HepG2 (cell line): ENCODE results near the gene CDC14B. TPM values are rescaled to one million over a fixed set of nuclear protein-coding genes. Genes with fewer than 3 reads are reported as not detected.

Source experiments
- ATF1 ChIP-seq: IDR thresholded peaks from 2 replicates; pipeline ENCODE4 v1.6.1; 2016; ENCODE audit warnings: mild to moderate bottlenecking, control low read depth
- CENPX ChIP-seq: sonication (generic); formaldehyde crosslinking; IDR thresholded peaks from 2 replicates; pipeline ENCODE4 v1.9.0; 2021; ENCODE audit warnings: mild to moderate bottlenecking, missing genetic modification reagents, moderate library complexity
- ELF4 ChIP-seq: sonication (generic); formaldehyde crosslinking; IDR thresholded peaks from 2 replicates; pipeline ENCODE4 v1.5.0; 2020; ENCODE audit warnings: missing genetic modification reagents, mild to moderate bottlenecking, moderate library complexity, borderline replicate concordance
- GLI4 ChIP-seq: sonication (generic); formaldehyde crosslinking; IDR thresholded peaks from 2 replicates; pipeline ENCODE4 v1.5.1; 2020; ENCODE audit warnings: missing genetic modification reagents, mild to moderate bottlenecking, moderate library complexity, borderline replicate concordance
- HHEX ChIP-seq: IDR thresholded peaks from 2 replicates; pipeline ENCODE4 v1.6.1; 2016; ENCODE audit warnings: control low read depth
- HNRNPUL1 ChIP-seq: fragments of 200-400 bp; formaldehyde crosslinking; IDR thresholded peaks from 2 replicates; pipeline ENCODE4 v1.6.1; 2017; ENCODE audit warnings: low read depth, mild to moderate bottlenecking, low read length, moderate library complexity
- PHF21A ChIP-seq: sonication (generic); formaldehyde crosslinking; IDR thresholded peaks from 2 replicates; pipeline ENCODE4 v1.5.0; 2020; ENCODE audit warnings: mild to moderate bottlenecking, missing genetic modification reagents
- POGZ ChIP-seq: sonication (generic); formaldehyde crosslinking; IDR thresholded peaks from 2 replicates; pipeline ENCODE4 v1.4.0; 2020; ENCODE audit warnings: mild to moderate bottlenecking, missing genetic modification reagents
- ZC3H13 ChIP-seq: sonication (generic); formaldehyde crosslinking; IDR thresholded peaks from 2 replicates; pipeline ENCODE4 v1.8.1; 2023; ENCODE audit warnings: mild to moderate bottlenecking, missing genetic modification reagents, moderate library complexity
- ZMYM3 ChIP-seq: sonication (generic); formaldehyde crosslinking; IDR thresholded peaks from 2 replicates; pipeline ENCODE4 v1.5.1; 2020; ENCODE audit warnings: mild to moderate bottlenecking, missing genetic modification reagents
- ZNF10 ChIP-seq: sonication (generic); formaldehyde crosslinking; IDR thresholded peaks from 2 replicates; pipeline ENCODE4 v1.4.0; 2020; ENCODE audit warnings: mild to moderate bottlenecking, low read depth, missing genetic modification reagents, borderline replicate concordance
- ZNF136 ChIP-seq: sonication (generic); formaldehyde crosslinking; IDR thresholded peaks from 2 replicates; pipeline ENCODE4 v1.8.1; 2022; ENCODE audit warnings: low read depth, mild to moderate bottlenecking, moderate library complexity, missing genetic modification reagents
- ZNF17 ChIP-seq: sonication (generic); formaldehyde crosslinking; IDR thresholded peaks from 2 replicates; pipeline ENCODE4 v1.5.0; 2020; ENCODE audit warnings: mild to moderate bottlenecking, missing genetic modification reagents
- ZNF510 ChIP-seq: sonication (generic); formaldehyde crosslinking; IDR thresholded peaks from 2 replicates; pipeline ENCODE4 v1.4.0; 2020; ENCODE audit warnings: low read depth, mild to moderate bottlenecking, missing genetic modification reagents
- ZNF570 ChIP-seq: sonication (generic); formaldehyde crosslinking; IDR thresholded peaks from 2 replicates; pipeline ENCODE4 v1.4.0; 2020; ENCODE audit warnings: mild to moderate bottlenecking, missing genetic modification reagents, borderline replicate concordance
- ZNF678 ChIP-seq: sonication (generic); formaldehyde crosslinking; IDR thresholded peaks from 2 replicates; pipeline ENCODE4 v1.4.0; 2020; ENCODE audit warnings: mild to moderate bottlenecking, missing genetic modification reagents
- ZNF775 ChIP-seq: sonication (generic); formaldehyde crosslinking; IDR thresholded peaks from 2 replicates; pipeline ENCODE4 v1.4.0; 2020; ENCODE audit warnings: missing genetic modification reagents, mild to moderate bottlenecking, moderate library complexity, borderline replicate concordance
- ZNF776 ChIP-seq: sonication (generic); formaldehyde crosslinking; IDR thresholded peaks from 2 replicates; pipeline ENCODE4 v1.4.0; 2020; ENCODE audit warnings: mild to moderate bottlenecking, missing genetic modification reagents
- ZSCAN20 ChIP-seq: sonication (generic); formaldehyde crosslinking; IDR thresholded peaks from 2 replicates; pipeline ENCODE4 v1.4.0; 2020; ENCODE audit warnings: missing genetic modification reagents, mild to moderate bottlenecking, borderline replicate concordance
- polyA plus RNA-seq, 8 experiments: library from polyadenylated mRNA; depleted of rRNA in 3 of 8; stranded (reverse) in 7 of 8; unstranded in 1 of 8; fragments of >200 nt; fragmentation: Illumina TruSeq in 4 of 8; extraction: Trizol in 4 of 8; gene quantifications; 2 replicates each; pipeline versions ENCODE4 v1.2.1 to v1.2.3, GENCODE V29; 2011 to 2016; ENCODE audit warnings: low read depth in 4 of 8, missing spikeins in 1 of 8, mixed read lengths in 1 of 8; ENCODE audit not compliant: insufficient read depth in 1 of 8
- total RNA-seq, 5 experiments: library from RNA; depleted of rRNA; stranded (reverse); fragments of >200 nt; fragmentation: Illumina TruSeq; extraction: Trizol; gene quantifications; 2 replicates each; pipeline ENCODE4 v1.2.3, GENCODE V29; 2016; ENCODE audit warnings: low read depth in 1 of 5
- TF ChIP-seq, protein P1 (sequence below): sonication (generic); formaldehyde crosslinking; IDR thresholded peaks from 2 replicates; pipeline ENCODE4 v1.8.0; 2022; ENCODE audit warnings: mild to moderate bottlenecking, missing genetic modification reagents, borderline replicate concordance
- TF ChIP-seq, protein P2 (sequence below): IDR thresholded peaks from 2 replicates; pipeline ENCODE4 v1.6.1; 2016; ENCODE audit warnings: missing genetic modification reagents, missing compliant biosample characterization
- TF ChIP-seq, protein P3 (sequence below): sonication (generic); formaldehyde crosslinking; IDR thresholded peaks from 2 replicates; pipeline ENCODE4 v1.4.0; 2020; ENCODE audit warnings: mild to moderate bottlenecking, missing genetic modification reagents
- TF ChIP-seq, protein P4 (sequence below): sonication (generic); formaldehyde crosslinking; IDR thresholded peaks from 2 replicates; pipeline ENCODE4 v1.5.0; 2020; ENCODE audit warnings: mild to moderate bottlenecking, missing genetic modification reagents, borderline replicate concordance

Gene CDC14B
- total and polyA plus RNA-seq, 2 of the 13 experiments (the other 11 are each of a cell fraction or from before 2014, with no cell fraction given) = 25.8 to 33.3 TPM

DNA sequence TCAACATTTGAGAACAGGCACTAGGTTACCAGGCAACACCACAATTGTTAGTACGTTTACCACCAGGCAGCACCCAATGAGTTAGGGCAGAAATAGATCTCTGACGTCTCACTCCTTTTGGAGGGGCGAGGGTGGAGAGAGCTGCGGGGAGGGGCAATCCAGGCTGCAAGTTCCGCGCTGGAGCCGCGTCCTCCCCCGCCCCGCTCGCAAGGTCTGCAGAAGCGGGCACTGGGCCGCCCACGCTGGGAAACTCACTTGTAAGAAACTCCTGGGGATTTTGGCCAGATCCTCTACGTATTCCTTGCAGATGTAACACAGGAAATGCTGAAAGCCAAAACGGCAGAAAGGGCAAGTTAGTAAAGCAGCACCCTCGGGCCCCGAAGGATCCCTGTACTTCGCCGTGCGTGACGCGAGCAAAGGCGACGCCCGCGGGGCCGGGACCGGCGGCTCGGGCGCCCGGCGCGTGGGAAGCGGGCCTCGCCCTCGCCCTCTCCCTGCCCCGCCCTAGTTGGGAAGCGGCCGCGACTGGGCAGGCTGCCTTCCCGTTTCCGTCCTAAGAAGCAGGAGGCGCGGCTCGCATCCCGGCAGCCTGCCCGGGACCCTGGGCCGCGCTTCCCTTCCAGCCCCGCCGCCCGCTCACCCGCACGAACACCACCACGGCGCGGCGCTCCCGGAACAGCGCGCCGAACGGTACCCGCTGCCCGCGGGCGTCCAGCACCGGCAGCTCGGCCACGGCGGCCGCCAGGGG, 35.0 kb upstream of the CDC14B start (continued):
- no peak for TF ChIP-seq ZNF510 (CRISPR knock-in tag)
- no peak for TF ChIP-seq ZMYM3 (CRISPR knock-in tag)
- no peak for TF ChIP-seq ZNF775
- TF ChIP-seq, protein P1, sequence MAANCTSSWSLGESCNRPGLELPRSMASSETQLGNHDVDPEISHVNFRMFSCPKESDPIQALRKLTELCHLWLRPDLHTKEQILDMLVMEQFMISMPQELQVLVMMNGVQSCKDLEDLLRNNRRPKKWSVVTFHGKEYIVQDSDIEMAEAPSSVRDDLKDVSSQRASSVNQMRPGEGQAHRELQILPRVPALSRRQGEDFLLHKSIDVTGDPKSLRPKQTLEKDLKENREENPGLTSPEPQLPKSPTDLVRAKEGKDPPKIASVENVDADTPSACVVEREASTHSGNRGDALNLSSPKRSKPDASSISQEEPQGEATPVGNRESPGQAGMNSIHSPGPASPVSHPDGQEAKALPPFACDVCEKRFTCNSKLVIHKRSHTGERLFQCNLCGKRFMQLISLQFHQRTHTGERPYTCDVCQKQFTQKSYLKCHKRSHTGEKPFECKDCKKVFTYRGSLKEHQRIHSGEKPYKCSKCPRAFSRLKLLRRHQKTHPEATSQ (CRISPR knock-in tag) = no peak
- TF ChIP-seq ZNF136 = no peak
- peak; percentile 33; the same call in 1 of the 2 replicates for TF ChIP-seq ZNF776
- 0 out of 2 replicates have a peak, but pooled peaks have one; percentile 30 for TF ChIP-seq GLI4 (CRISPR knock-in tag)
- TF ChIP-seq ZSCAN20 (CRISPR knock-in tag) = 0 out of 2 replicates have a peak, but pooled peaks have one; percentile 23
- no peak for TF ChIP-seq ZC3H13 (CRISPR knock-in tag)
- TF ChIP-seq CENPX (CRISPR knock-in tag) = no peak
- no peak for TF ChIP-seq ZNF10 (CRISPR knock-in tag)
- TF ChIP-seq POGZ (CRISPR knock-in tag) = no peak
- TF ChIP-seq ZNF17 (CRISPR knock-in tag) = no peak
- TF ChIP-seq, protein P2, sequence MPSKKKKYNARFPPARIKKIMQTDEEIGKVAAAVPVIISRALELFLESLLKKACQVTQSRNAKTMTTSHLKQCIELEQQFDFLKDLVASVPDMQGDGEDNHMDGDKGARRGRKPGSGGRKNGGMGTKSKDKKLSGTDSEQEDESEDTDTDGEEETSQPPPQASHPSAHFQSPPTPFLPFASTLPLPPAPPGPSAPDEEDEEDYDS (CRISPR knock-in tag) = no peak
- no peak for TF ChIP-seq HNRNPUL1
- TF ChIP-seq, protein P3, sequence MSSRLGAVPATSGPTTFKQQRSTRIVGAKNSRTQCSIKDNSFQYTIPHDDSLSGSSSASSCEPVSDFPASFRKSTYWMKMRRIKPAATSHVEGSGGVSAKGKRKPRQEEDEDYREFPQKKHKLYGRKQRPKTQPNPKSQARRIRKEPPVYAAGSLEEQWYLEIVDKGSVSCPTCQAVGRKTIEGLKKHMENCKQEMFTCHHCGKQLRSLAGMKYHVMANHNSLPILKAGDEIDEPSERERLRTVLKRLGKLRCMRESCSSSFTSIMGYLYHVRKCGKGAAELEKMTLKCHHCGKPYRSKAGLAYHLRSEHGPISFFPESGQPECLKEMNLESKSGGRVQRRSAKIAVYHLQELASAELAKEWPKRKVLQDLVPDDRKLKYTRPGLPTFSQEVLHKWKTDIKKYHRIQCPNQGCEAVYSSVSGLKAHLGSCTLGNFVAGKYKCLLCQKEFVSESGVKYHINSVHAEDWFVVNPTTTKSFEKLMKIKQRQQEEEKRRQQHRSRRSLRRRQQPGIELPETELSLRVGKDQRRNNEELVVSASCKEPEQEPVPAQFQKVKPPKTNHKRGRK (CRISPR knock-in tag) = no peak
- no peak for TF ChIP-seq ATF1 (CRISPR knock-in tag)
- no peak for TF ChIP-seq ELF4
- TF ChIP-seq ZNF570 (CRISPR knock-in tag) = no peak
- no peak for TF ChIP-seq PHF21A (CRISPR knock-in tag)
- TF ChIP-seq, protein P4, sequence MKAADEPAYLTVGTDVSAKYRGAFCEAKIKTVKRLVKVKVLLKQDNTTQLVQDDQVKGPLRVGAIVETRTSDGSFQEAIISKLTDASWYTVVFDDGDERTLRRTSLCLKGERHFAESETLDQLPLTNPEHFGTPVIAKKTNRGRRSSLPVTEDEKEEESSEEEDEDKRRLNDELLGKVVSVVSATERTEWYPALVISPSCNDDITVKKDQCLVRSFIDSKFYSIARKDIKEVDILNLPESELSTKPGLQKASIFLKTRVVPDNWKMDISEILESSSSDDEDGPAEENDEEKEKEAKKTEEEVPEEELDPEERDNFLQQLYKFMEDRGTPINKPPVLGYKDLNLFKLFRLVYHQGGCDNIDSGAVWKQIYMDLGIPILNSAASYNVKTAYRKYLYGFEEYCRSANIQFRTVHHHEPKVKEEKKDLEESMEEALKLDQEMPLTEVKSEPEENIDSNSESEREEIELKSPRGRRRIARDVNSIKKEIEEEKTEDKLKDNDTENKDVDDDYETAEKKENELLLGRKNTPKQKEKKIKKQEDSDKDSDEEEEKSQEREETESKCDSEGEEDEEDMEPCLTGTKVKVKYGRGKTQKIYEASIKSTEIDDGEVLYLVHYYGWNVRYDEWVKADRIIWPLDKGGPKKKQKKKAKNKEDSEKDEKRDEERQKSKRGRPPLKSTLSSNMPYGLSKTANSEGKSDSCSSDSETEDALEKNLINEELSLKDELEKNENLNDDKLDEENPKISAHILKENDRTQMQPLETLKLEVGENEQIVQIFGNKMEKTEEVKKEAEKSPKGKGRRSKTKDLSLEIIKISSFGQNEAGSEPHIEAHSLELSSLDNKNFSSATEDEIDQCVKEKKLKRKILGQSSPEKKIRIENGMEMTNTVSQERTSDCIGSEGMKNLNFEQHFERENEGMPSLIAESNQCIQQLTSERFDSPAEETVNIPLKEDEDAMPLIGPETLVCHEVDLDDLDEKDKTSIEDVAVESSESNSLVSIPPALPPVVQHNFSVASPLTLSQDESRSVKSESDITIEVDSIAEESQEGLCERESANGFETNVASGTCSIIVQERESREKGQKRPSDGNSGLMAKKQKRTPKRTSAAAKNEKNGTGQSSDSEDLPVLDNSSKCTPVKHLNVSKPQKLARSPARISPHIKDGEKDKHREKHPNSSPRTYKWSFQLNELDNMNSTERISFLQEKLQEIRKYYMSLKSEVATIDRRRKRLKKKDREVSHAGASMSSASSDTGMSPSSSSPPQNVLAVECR (CRISPR knock-in tag) = peak; percentile 59; the same call in 1 of the 2 replicates
- no peak for TF ChIP-seq HHEX (CRISPR knock-in tag)
- no peak for TF ChIP-seq ZNF678 (CRISPR knock-in tag)
